Measurements from ENCODE around the gene RNF212B.
A peak's percentile ranks its signal among the peaks of the same experiment; 100 is the strongest.
"Not testable (repeated sequence)": the region's sequence is repeated elsewhere in the genome, so short reads cannot be mapped to it uniquely, and the experiment has no call there.

Gene RNF212B

GRCh38 chr14:23269193-23269592 is 31.5 kb downstream of the RNF212B start:
- H3K4me3 ChIP-seq (replicated peaks; ENCODE audit: low read depth, low read length) = no peak overlapping the region
- DNase-seq (ENCODE audit: extremely low read depth, low read depth) = no peak
- TF ChIP-seq CTCF (IDR thresholded peaks at IDR 0.05; ENCODE audit: low read depth, low read length, missing control alignments) = no peak

DNA sequence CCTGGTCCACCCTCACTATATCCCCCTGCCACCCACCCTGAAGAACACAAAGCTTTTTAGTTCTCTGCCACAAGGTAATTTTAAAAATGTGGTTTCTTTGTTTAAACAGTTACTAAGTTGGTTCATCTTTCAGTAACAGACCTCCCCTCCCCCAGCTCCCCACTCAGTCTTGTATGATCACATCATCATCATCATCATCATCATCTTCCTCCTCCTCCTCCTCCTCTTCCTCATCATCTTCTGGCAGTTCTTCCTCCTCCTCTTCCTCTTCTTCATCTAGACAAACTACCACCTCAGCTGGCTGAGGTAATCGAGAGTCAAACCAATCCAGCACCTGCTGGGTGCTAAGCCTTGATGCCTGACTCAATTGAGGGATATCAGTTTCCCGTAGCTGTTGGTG is 37.7 kb downstream of the RNF212B start:
- H3K4me3 ChIP-seq (replicated peaks; ENCODE audit: low read depth, low read length) = no peak overlapping the region
- TF ChIP-seq CTCF (IDR thresholded peaks at IDR 0.05; ENCODE audit: low read depth, low read length, missing control alignments) = no peak
- DNase-seq (ENCODE audit: extremely low read depth, low read depth) = no peak

GRCh38 chr14:23277189-23277588 is 39.5 kb downstream of the RNF212B start:
- no peak overlapping the region for H3K4me3 ChIP-seq (replicated peaks; ENCODE audit: low read depth, low read length)
- DNase-seq (ENCODE audit: extremely low read depth, low read depth) = no peak
- no peak for TF ChIP-seq CTCF (IDR thresholded peaks at IDR 0.05; ENCODE audit: low read depth, low read length, missing control alignments)

DNA sequence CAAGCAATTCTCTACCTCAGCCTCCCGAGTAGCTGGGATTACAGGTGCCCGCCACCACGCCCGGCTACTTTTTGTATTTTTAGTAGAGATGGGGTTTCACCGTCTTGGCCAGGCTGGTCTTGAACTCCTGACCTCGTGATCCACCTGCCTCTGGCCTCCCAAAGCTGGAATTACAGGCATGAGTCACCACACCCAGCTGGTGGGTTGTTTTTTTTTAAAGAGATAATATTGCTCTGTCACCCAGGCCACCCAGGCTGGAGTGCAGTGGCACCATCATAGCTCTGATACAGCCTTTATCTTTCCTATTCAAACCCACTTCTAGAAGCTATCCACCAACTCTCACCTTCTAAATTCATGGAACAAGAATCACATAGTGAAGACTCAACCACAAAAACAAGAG is 40.2 kb downstream of the RNF212B start:
- not testable (repeated sequence) for DNase-seq (ENCODE audit: extremely low read depth, low read depth); H3K4me3 ChIP-seq (replicated peaks; ENCODE audit: low read depth, low read length)

DNA sequence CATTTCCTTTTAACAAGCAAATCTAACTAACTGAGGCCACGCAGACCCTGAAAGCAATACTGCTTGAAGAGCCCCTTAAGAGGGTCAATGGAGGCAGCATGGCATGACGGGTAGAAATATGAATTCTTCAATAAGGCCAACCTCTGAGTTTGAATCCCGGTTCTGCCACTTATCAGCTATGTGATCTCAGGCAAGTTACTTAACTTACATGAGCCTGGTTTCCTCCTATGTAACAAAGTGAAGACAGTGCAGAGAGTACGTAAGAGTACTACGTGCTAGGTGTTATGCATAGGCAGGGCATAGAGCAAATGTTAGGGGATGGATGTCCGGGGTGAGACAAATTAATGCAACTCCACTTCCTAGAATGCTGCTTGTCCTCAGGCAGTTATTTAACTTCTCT is 43.5 kb downstream of the RNF212B start:
- no peak for TF ChIP-seq CTCF (IDR thresholded peaks at IDR 0.05; ENCODE audit: low read depth, low read length, missing control alignments)
- no peak overlapping the region for H3K4me3 ChIP-seq (replicated peaks; ENCODE audit: low read depth, low read length)
- no peak for DNase-seq (ENCODE audit: extremely low read depth, low read depth)

DNA sequence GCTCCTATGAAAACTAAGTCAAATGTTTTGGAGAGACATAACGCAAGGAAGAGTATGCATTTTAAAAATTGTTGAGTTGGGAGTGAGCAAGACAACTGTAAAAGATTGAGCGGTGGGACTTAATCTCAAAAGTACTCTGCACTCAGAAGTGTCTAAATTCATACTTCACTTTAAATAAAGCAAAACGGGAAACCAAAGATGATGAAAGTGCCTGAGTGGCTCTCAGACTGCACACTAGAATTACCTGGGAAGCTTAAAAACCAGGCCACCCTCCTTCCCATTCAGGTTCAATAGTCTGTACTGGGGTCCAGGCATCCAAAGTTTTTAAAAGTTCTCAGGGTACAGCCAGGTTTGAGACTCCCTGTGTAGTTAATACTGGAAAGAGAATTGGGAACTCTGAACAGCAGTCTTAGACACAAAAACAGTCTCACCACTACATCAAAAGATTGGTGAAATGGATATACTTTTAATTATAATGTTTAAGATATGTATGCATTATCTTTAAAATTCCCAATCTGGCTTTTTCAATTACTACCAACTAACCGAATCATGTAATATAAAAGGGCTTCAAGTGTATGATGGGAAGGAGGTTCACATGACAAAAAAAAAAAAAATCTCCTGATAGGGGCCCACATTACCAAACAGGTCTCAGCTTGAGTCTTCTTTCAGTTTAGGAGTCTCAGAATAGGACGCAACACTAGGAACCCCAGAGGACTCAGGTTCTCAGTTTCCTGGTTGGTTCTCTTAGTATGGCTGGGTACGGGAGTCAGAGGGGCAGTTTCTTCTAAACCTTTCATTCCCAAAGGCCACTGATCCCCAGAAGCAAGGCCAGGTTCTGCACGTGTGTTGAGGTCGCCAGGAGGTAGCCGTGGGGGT is 47.2 kb downstream of the RNF212B start:
- peak overlapping the region; percentile 89 for H3K4me3 ChIP-seq (replicated peaks; ENCODE audit: low read depth, low read length)
- no peak for TF ChIP-seq CTCF (IDR thresholded peaks at IDR 0.05; ENCODE audit: low read depth, low read length, missing control alignments)
- no peak for DNase-seq (ENCODE audit: extremely low read depth, low read depth)

GRCh38 chr14:23285530-23286019 is 47.8 kb downstream of the RNF212B start:
- no peak for TF ChIP-seq CTCF (IDR thresholded peaks at IDR 0.05; ENCODE audit: low read depth, low read length, missing control alignments)
- DNase-seq (ENCODE audit: extremely low read depth, low read depth) = no peak
- peak overlapping the region; percentile 89 for H3K4me3 ChIP-seq (replicated peaks; ENCODE audit: low read depth, low read length)

Measured in HFF-Myc (cell line).